GM19324 (cell line): ENCODE results near the gene LPCAT2.

Experiments
- ATAC-seq: cut with Tn5 transposase; IDR thresholded peaks from one replicate; pipeline ENCODE4 v1.9.1; 2021; ENCODE audit warnings: mild to moderate bottlenecking, moderate library complexity; ENCODE audit not compliant: unreplicated experiment, low FRiP score

The LPCAT2 gene

DNA sequence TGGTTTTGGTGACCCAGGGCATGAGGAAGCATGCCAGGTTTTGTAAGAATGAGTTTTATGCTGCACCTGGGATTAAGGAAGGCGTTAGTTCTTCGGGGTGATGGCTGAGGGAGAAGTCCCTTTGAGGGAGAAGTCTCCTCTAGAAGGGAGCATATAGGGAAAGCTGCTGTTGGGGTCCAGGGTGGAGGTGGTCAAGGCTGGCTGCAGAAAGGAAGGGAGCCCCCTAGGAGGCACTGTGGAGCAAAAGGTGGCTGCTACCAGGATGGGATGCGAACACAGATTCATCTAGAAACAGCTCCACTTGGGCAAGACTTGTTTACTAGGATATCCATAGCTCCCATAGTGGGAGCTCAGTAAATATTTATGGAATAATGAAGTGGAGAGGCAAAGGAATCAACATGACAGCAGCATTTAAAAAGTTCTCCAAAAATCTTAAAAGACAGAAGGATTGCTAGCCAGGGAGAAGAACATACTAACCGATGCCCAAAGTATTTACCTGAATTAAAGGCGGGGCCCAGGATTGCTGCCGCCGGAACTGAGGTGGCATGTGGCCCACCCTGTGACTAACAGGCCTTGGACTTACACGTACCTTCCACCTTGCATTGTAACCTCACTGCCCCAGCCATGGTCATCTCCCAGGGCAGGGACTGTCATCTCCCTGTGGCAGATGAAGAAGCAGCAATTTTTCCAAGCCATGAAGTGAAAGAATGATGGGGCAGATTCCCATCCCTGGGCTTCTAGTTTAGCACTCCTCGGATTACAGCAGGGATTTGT is 7.1 kb upstream of the LPCAT2 start:
- ATAC-seq, result no peak

DNA sequence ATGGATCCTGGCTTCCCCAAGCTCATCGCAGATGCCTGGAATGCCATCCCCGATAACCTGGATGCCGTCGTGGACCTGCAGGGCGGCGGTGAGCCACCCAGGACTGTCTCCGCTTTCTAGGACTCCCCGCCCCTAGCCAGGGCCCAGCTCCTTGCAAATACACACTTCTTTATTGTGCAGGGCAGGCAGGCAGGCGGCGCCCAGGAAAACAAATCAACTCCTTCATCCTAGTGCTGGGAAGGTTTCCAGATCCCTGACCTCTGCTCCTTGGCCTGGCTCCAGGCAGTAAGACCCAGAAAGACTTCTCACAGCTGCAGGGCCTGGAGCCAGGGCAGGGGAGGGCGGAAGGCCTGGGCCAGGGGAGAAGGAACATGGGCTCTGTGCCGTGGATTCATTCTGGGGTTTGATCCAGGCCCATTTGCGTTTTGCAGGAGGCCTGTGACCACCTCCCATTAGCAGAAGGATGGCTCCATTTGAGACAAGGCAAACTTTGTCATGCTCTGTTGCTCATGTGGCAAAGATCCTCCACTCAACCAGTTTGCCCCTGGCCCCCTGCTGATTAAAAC is 6.0 kb upstream of the LPCAT2 start:
- no peak for ATAC-seq

DNA sequence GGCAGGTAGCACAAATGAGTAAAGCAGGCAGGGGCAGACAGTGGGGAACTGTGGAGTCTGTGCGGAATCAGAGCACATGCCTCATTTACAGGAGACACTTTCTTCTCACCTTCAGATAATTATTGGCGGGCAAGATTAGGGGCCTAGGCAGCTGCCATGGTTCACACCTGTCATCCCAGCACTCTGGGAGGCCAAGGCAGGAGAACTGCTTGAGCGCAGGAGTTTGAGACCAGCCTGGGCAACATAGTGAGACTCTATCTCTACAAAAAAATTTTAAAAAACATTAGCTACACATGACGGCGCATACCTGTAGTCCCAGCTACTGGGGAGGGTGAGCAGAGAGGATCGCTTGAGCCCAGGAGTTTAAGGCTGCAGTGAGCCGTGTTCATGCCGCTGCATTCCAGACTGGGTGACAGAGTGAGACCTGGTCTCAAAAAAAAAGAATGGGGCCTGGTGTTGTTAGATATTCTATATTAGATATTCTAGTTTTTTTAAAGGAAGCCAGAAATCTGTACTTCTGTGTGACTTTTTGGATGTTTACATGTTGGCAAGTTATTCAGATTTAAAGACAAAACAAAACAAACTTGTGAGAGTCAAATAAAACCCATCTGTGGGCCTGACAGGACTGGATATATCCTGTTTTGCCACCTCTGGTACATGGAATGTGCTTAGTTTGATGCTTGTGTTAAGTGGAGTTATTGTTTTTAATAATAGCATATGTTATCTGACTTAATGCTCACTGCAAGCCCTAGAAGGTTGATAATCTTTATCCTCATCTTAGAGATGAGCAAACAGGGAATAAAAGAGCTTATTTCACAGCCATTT is 4.9 kb upstream of the LPCAT2 start:
- no peak for ATAC-seq

- ATAC-seq, result no peak
Observed at GRCh38 chr16:55505333-55506015, 3.4 kb upstream of the LPCAT2 start.

- ATAC-seq, result no peak
Observed at GRCh38 chr16:55506083-55506482, 2.8 kb upstream of the LPCAT2 start.

GRCh38 chr16:55506708-55507107 is 2.2 kb upstream of the LPCAT2 start:
- no peak for ATAC-seq

GRCh38 chr16:55508271-55508921 is 476 bp upstream of the LPCAT2 start:
- no peak for ATAC-seq

- no peak for ATAC-seq
Observed at GRCh38 chr16:55510185-55510805, 1.4 kb downstream of the LPCAT2 start.

- no peak for ATAC-seq
Observed at GRCh38 chr16:55512941-55513340, 4.1 kb downstream of the LPCAT2 start.

- no peak for ATAC-seq
Observed at GRCh38 chr16:55513616-55514015, 4.7 kb downstream of the LPCAT2 start.

GRCh38 chr16:55515111-55515510 is 6.2 kb downstream of the LPCAT2 start:
- ATAC-seq, result no peak

GRCh38 chr16:55521792-55522191 is 12.9 kb downstream of the LPCAT2 start:
- no peak for ATAC-seq

DNA sequence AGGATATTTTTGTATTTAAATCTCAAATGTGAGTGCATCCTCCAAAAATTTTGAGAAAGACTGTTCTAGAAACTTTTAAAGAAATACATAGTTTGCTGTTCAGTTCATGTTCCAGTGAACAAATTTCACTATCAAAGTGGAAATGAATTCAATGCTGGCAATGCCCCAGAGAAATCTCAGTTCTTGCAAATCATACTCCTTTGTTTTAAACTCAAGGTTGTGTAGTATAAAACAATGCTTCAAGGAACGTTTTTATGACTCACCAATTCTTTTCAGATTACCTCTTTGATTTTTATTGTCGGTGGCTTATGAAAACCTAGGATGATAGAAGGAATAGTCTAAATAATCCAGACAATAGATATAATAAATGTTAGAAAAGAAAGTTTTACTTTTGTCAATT is 17.6 kb downstream of the LPCAT2 start:
- no peak for ATAC-seq

- no peak for ATAC-seq
Observed at GRCh38 chr16:55527885-55528284, 19.0 kb downstream of the LPCAT2 start.

DNA sequence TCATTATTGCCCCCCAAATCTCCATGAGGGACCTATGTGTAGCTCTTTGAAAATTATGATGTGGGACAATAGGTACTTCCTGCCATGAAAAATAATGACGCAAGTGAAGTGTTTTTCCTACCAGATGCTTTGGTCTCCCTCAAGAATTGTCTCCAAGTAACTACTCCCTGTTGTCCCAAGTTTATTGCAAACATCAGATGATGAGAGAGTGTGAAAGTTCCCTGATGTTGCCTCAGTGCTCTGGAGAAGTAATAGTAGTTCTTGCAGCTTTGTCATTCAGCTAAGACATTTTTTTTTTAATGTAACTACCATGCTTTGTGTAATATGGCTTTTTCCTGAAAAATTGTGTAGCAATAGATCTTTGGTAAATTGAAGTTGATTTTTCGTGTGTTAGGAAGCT is 20.1 kb downstream of the LPCAT2 start:
- ATAC-seq, result no peak

DNA sequence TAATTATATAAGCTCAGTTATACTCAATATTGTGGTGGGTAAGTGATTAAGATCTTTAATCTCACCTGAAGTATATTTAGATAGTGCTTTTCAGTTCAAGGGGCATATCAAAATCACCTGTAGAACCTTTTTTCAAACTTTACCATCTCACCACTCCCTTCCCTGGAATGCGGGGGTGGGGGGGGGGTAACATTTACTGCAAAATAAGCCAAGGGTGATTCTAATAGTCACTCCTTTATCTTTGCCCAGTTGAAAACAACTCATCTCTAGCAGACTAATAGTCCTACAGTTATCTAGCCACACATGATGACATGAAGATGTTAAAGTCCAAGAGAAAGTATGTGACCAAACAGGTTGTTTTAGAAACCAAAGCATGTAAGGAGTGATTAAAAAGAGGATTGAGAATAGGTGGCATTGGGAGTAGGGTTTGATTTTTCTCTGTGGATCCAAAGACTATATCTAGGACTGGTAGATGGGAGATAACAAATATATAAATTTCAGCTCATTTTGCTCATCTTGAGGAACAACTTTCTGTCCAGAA is 21.5 kb downstream of the LPCAT2 start:
- no peak for ATAC-seq

GRCh38 chr16:55532227-55532626 is 23.4 kb downstream of the LPCAT2 start:
- ATAC-seq, result no peak

DNA sequence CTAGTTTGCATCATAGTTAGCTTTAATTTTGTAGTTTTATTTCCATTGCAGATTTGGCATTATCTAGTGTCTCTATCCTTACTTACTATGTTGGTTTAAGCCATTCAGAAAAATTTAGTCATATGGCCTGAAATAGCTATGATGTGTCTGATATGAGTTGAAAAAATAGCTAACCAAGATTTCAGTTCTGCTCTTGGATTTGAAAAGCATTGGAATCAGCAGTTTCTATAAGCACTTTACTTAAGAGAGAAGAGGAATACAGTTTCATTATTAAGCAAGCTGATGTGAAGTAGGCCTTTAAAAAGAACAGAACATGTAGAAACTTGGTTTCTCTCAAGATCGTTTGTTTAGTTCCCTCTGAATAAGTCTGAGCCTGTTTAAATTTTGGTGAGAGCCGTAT is 25.9 kb downstream of the LPCAT2 start:
- ATAC-seq, result no peak

GRCh38 chr16:55539049-55539448 is 30.2 kb downstream of the LPCAT2 start:
- no peak for ATAC-seq

DNA sequence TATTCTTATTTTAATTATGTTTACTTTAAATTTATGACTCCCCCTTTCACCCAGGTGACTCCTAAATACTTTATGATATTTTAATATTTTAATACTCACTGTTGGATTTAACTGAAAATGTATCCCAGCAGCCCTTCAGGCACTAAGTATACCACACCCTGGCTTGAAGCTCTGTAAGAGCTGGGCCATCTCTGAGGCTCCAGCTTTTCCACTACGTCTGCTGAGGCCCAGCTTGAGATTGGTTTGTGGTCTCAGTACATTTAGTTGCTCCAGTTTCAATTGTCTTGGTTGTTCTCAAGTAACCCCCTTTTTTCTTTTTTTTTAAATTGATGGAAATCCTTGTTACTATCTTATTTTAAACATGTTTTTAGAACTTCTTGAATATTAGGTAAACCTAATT is 30.6 kb downstream of the LPCAT2 start:
- ATAC-seq, result no peak
